GM21515 (cell line): ENCODE measurements around the gene ADGRB2.

Experiments used
- ATAC-seq: cut with Tn5 transposase; IDR thresholded peaks from one replicate; pipeline ENCODE4 v1.9.1; 2021; ENCODE audit not compliant: unreplicated experiment

The ADGRB2 gene

GRCh38 chr1:31704271-31705079 is 59.7 kb downstream of the ADGRB2 start:
- no peak for ATAC-seq

- no peak for ATAC-seq
These were observed 60.5 kb downstream of the ADGRB2 start, which contains the start of gene COL16A1 for GRCh38 chr1:31703431-31704270. Gene COL16A1, minus strand, starts transcription at chr1:31704017. Its CDS starts 1,824 bp downstream, at chr1:31702193.

GRCh38 chr1:31702836-31703404 is 61.2 kb downstream of the ADGRB2 start:
- no peak for ATAC-seq

- no peak for ATAC-seq
These were observed 62.9 kb downstream of the ADGRB2 start for GRCh38 chr1:31701091-31701736.

- no peak for ATAC-seq
These were observed 63.6 kb downstream of the ADGRB2 start for GRCh38 chr1:31700468-31701090.

- ATAC-seq = no peak
These were observed 64.7 kb downstream of the ADGRB2 start for GRCh38 chr1:31699341-31699891.

GRCh38 chr1:31697369-31697984 is 66.7 kb downstream of the ADGRB2 start:
- ATAC-seq = no peak

GRCh38 chr1:31696242-31696641 is 67.9 kb downstream of the ADGRB2 start:
- ATAC-seq = no peak

- no peak for ATAC-seq
These were observed 68.8 kb downstream of the ADGRB2 start for GRCh38 chr1:31695327-31695726.

GRCh38 chr1:31694964-31695313 is 69.2 kb downstream of the ADGRB2 start:
- no peak for ATAC-seq

GRCh38 chr1:31694069-31694963 is 69.8 kb downstream of the ADGRB2 start:
- ATAC-seq = no peak

GRCh38 chr1:31693231-31693630 is 70.9 kb downstream of the ADGRB2 start:
- ATAC-seq = no peak

GRCh38 chr1:31691951-31692350 is 72.2 kb downstream of the ADGRB2 start:
- no peak for ATAC-seq

GRCh38 chr1:31691446-31691845 is 72.7 kb downstream of the ADGRB2 start:
- ATAC-seq = no peak

- no peak for ATAC-seq
These were observed 73.2 kb downstream of the ADGRB2 start for GRCh38 chr1:31690921-31691320.

- no peak for ATAC-seq
These were observed 74.3 kb downstream of the ADGRB2 start for GRCh38 chr1:31689854-31690253.

- ATAC-seq = no peak
These were observed 74.8 kb downstream of the ADGRB2 start for GRCh38 chr1:31689379-31689778.

GRCh38 chr1:31688233-31688918 is 75.8 kb downstream of the ADGRB2 start:
- no peak for ATAC-seq
